GM20000 (cell line): ENCODE results near the gene TMEM238.
A peak's percentile ranks its signal among the peaks of the same experiment; 100 is the strongest.

Experiments used
- DNase-seq: peaks from one replicate; pipeline ENCODE4 v3.0.0; 2012; ENCODE audit warnings: low spot score
- TF ChIP-seq, protein P1 (sequence below): IDR thresholded peaks from 2 replicates; pipeline ENCODE4 v1.5.1; 2012; ENCODE audit warnings: mild to moderate bottlenecking, control low read depth; ENCODE audit errors: extremely low read depth, missing control alignments

The TMEM238 gene

DNA sequence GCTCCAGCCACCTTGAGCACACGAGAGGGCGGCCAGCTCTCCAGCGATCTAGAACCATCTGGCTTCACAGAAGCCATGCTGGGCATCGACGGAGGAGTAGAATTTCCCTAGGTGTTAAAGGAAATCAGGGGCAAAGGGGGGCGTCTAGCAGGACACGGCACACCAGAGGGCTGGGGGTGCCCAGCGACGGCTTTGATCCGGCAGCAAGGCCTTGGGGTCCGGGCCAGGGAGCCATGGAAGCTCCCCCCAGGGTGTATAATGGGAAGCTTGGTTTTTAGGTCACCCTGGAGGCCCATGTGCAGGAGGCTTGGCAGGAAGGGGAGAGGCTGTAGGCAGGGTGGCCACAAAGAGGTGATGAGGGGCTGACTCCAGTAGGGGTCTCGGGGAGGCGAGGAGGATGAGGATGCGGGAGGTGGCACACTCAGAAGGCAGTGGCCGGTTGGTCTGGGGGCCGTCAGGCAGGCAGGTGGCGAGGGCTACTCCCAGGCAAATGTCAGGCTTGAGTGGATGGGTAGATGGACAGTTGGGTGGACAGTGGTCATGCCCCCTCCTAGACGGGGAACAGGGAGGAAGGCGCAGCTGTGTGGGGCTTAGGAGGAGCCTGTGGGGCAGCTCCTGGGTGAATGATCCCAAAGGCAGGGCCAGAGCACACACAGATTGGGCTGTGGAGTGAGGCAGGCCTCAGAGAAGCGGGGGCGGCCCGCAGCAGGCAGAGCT, 38.8 kb downstream of the TMEM238 start:
- DNase-seq, result no peak
- TF ChIP-seq, protein P1, sequence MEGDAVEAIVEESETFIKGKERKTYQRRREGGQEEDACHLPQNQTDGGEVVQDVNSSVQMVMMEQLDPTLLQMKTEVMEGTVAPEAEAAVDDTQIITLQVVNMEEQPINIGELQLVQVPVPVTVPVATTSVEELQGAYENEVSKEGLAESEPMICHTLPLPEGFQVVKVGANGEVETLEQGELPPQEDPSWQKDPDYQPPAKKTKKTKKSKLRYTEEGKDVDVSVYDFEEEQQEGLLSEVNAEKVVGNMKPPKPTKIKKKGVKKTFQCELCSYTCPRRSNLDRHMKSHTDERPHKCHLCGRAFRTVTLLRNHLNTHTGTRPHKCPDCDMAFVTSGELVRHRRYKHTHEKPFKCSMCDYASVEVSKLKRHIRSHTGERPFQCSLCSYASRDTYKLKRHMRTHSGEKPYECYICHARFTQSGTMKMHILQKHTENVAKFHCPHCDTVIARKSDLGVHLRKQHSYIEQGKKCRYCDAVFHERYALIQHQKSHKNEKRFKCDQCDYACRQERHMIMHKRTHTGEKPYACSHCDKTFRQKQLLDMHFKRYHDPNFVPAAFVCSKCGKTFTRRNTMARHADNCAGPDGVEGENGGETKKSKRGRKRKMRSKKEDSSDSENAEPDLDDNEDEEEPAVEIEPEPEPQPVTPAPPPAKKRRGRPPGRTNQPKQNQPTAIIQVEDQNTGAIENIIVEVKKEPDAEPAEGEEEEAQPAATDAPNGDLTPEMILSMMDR, result no peak

DNA sequence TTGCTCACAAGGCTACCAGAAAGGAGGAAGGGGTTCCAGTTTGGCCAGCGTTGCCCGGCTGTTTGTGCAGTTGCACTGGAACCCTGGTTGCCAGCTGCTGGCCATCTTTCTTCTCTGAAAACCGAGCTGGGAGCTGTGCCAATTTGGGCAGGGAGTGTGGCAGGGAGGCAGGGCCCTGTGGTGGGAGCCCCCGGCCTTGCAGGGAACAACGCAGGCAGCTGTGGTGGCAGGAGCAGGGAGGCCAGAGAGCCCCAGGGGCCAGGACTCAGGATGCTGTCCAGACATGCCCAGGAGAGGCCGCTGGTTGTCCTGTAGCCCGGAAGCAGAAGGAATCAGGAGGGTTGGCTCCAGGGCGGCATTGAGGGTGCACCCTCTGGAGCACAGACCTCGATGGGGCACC, 39.6 kb downstream of the TMEM238 start:
- TF ChIP-seq, protein P1, result no peak
- no peak for DNase-seq

DNA sequence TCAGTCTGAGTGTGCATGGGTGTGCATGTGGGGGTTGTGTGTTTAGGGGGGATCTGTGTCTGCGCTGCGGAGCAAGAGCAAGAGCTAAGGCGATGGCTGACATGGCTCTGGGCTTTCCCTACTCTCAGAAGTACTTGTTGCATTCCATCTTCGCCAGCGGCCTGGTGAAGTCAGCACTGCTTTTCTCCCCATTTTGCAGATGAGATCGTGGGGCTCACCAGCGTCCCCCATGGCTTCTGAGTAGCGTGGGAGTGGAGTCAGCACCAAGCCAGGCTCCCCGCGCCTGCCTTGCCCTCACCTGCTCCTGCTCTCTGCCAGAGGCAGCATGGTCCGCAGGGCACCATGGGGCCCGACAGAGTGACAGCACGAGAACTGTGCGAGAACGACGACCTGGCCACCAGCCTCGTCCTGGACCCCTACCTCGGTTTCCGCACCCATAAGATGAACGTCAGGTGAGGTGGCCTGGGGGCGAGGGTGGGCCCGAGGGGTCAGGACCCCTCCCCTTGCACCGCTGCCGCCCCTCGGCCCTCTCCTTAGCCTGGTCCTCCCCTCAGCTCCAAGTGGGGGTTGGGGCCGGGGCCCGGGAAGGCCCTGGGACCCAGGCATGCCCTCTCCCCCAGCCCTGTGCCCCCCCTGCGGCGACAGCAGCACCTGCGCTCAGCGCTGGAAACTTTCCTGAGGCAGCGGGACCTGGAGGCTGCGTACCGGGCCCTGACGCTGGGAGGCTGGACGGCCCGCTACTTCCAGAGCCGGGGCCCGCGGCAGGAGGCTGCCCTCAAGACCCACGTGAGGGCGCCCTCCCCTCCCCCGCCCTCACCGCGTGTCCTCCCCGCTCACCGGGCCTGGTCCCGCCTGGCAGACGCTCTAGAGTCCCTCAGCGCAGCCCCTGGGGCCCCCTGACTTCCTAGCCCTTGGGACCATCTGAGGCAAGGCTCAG, 42.2 kb downstream of the TMEM238 start:
- DNase-seq, result no peak
- TF ChIP-seq, protein P1, result no peak

DNA sequence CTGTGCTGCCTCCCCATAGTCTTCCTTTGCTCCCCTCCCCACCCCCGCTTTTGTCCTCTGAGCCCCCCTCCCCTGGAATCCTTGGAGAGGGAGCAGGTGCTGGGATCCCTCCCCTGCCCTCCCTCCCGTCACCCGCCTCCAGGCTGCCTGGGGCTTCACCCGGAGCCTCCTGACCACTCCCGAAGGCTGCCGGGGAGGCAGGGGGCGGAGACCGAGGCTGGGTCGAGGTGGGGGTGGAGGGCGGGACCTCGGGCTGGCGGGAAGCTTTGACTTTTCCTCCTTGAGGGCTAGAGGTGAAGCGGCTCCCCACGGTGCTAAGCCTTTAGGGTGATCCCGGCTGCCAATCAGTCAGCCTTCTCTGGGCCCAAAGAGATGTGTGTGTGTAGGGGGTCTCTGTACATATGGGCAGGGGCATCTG, 42.9 kb downstream of the TMEM238 start:
- peak; percentile 94 for DNase-seq
- TF ChIP-seq, protein P1, result no peak

DNA sequence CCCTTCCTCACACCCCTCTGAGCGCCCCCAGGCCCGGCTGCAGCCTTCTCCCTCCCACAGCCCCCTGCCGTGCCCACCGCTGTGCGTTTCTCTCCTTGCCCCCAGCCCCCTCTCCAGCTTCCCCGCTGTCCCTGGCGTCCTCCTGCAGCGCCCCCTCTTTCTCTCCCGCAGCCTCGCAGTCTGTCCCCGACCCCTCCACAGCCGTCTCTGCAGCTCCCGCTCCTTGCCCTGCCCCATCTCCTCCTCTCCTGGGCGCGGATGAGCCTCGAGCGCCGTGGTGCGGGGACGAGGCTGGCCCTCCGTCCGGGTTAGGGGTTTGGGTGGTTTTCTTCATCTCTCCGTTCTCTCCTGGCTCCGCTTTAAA, 43.3 kb downstream of the TMEM238 start:
- no peak for DNase-seq
- TF ChIP-seq, protein P1, result no peak

DNA sequence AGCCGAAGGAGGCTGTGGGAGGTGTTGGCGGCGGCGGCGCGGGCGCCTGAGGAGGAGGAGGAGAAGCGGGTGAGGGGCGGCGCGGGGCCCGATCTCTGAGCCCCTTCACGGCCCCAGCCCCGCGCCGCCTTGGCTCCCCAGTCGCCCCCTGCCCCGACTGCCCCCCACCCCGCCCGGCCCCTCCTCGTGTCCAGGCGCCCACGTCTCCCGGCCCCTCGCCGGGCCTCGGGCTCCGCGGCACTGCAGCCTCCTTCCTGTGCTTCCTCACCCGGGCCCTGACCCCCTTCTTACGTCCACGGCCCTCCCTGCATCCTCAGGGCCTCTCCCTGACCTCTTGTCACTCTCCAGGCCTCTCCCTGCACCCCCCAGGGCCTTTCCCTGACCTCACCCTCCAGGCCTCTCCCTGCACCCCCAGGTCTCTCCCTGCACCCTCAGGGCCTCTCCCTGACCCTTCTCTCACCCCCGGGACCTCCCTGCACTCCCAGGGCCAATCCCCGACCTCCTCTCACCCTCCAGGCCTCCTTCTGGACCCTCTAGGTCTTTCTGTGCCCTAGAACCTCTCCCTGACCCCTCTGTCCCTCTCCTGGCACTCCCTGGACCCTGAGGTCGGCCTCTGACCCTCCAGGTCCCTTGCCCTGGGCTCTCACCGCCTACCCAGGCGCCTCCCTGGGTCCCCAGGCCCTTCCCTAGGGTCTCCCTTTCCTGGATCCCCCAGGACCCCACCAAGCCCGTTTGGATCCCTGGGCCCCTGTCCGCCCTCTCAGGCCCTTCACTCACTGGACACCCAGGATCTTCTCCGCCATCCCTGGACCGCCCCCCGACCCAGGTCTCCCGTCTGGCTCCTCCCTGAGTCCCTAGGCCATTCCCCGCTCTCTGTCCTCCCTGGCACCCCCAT, 44.0 kb downstream of the TMEM238 start:
- TF ChIP-seq, protein P1, result no peak
- no peak for DNase-seq
